ENCODE results near the gene RAPH1. TPM values are rescaled to one million over a fixed set of nuclear protein-coding genes. Genes with fewer than 3 reads are reported as not detected.

RAPH1 gene
- total RNA-seq, 1 donor from 2014 or later: 25.7 TPM

GRCh38 chr2:203446780-203447179 lies 88.3 kb downstream of the RAPH1 start:
- no peak overlapping the region for H3K4me3 Mint-ChIP-seq
- H3K4me1 Mint-ChIP-seq (ENCODE audit: unreplicated experiment): peaks cover 17% of the 10 kb centered on the region
- no peak for TF ChIP-seq CTCF (conservative IDR thresholded peaks at IDR 0.05)
- no peaks in the 10 kb centered on the region for H3K27me3 Mint-ChIP-seq
- peaks cover 20% of the 10 kb centered on the region for H3K36me3 Mint-ChIP-seq
- no peak overlapping the region for H3K27ac Mint-ChIP-seq
- H3K9me3 Mint-ChIP-seq: no peaks in the 10 kb centered on the region
- DNase-seq (ENCODE audit: extremely low spot score, unreplicated experiment): no peak

DNA sequence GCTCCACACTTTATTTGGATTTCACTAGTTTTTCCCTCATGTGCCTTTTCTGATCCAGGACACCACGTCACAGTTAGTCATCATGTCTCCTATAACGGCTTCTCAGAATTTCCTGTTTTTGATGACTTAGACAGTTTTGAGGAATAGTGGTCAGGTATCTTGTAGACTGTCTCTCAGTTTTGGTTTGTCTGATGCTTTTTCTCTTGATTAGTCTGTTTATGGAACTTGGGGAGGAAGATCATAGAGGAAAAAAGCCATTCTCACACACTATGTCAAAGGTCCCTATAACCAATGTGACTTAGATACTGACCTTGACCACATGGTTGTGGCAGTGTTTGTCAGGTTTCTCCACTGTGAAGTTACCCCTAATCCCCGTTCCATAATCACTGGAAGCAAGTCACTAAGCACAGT lies 89.0 kb downstream of the RAPH1 start:
- Mint-ChIP-seq H3K4me3 (no peak overlapping the region), H3K9me3 (no peaks in the 10 kb centered on the region), H3K27ac (no peak overlapping the region), H3K27me3 (no peaks in the 10 kb centered on the region), H3K4me1 (ENCODE audit: unreplicated experiment) (peaks cover 18% of the 10 kb centered on the region), H3K36me3 (peaks cover 20% of the 10 kb centered on the region)
- no peak for TF ChIP-seq CTCF (conservative IDR thresholded peaks at IDR 0.05)
- no peak for DNase-seq (ENCODE audit: extremely low spot score, unreplicated experiment)

- Mint-ChIP-seq H3K27me3 (no peaks in the 10 kb centered on the region), H3K9me3 (no peaks in the 10 kb centered on the region), H3K4me3 (no peak overlapping the region), H3K36me3 (peaks cover 21% of the 10 kb centered on the region), H3K4me1 (ENCODE audit: unreplicated experiment) (peaks cover 23% of the 10 kb centered on the region), H3K27ac (no peak overlapping the region)
- no peak for DNase-seq (ENCODE audit: extremely low spot score, unreplicated experiment)
- TF ChIP-seq CTCF (conservative IDR thresholded peaks at IDR 0.05): no peak
Measured at GRCh38 chr2:203444738-203445137, 90.4 kb downstream of the RAPH1 start.

DNA sequence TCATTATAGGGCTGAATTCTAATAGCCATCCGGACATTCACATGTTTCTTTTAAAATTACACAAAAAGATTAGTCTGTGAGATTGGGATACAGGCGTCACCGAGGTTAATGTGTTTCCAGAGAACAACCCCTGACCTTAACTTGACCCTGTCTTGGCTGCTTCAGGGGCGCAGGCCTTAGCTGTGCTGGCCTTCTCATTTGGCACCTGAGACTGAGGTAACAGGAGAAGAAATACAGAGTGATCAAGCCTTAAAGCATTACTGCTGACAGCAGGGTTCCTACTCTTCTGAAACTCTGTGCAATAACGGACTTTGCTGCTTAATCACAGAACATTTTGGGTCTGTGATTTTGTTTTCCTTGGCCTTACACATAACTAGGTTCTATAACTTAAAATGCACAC lies 92.6 kb downstream of the RAPH1 start:
- Mint-ChIP-seq H3K9me3 (no peaks in the 10 kb centered on the region), H3K27ac (no peak overlapping the region), H3K36me3 (peaks cover 34% of the 10 kb centered on the region), H3K4me3 (peak overlapping the region; percentile 31), H3K27me3 (no peaks in the 10 kb centered on the region), H3K4me1 (ENCODE audit: unreplicated experiment) (peaks cover 29% of the 10 kb centered on the region)
- no peak for TF ChIP-seq CTCF (conservative IDR thresholded peaks at IDR 0.05)
- no peak for DNase-seq (ENCODE audit: extremely low spot score, unreplicated experiment)

GRCh38 chr2:203441463-203441862 lies 93.6 kb downstream of the RAPH1 start:
- Mint-ChIP-seq H3K27me3 (no peaks in the 10 kb centered on the region), H3K27ac (no peak overlapping the region), H3K36me3 (peaks cover 33% of the 10 kb centered on the region), H3K9me3 (no peaks in the 10 kb centered on the region), H3K4me1 (ENCODE audit: unreplicated experiment) (peaks cover 34% of the 10 kb centered on the region), H3K4me3 (no peak overlapping the region)
- no peak for DNase-seq (ENCODE audit: extremely low spot score, unreplicated experiment)
- TF ChIP-seq CTCF (conservative IDR thresholded peaks at IDR 0.05): no peak

GRCh38 chr2:203440671-203441070 lies 94.4 kb downstream of the RAPH1 start:
- no peak for TF ChIP-seq CTCF (conservative IDR thresholded peaks at IDR 0.05)
- H3K9me3 Mint-ChIP-seq: no peaks in the 10 kb centered on the region
- no peak overlapping the region for H3K4me3 Mint-ChIP-seq
- H3K4me1 Mint-ChIP-seq (ENCODE audit: unreplicated experiment): peaks cover 34% of the 10 kb centered on the region
- no peaks in the 10 kb centered on the region for H3K27me3 Mint-ChIP-seq
- no peak overlapping the region for H3K27ac Mint-ChIP-seq
- no peak for DNase-seq (ENCODE audit: extremely low spot score, unreplicated experiment)
- H3K36me3 Mint-ChIP-seq: peaks cover 27% of the 10 kb centered on the region

Data from type B pancreatic cell (in vitro differentiated cells).